Brain microvascular endothelial cell (primary cell): Measurements from ENCODE around the gene CDK16.

Experiments
- DNase-seq: peaks from one replicate; pipeline ENCODE4 v3.0.0-alpha.2; 2020
- H3K27ac ChIP-seq: fragments of 250-450 bp; sonication (Bioruptor Pico); 2 replicates; pipeline ENCODE4 v1.5.1; 2020; ENCODE audit warnings: mild to moderate bottlenecking, moderate library complexity
- H3K27me3 ChIP-seq: fragments of 250-450 bp; sonication (Bioruptor Pico); replicated peaks from 2 replicates; pipeline ENCODE4 v1.5.1; 2020; ENCODE audit warnings: mild to moderate bottlenecking
- H3K36me3 ChIP-seq: fragments of 250-450 bp; sonication (Bioruptor Pico); replicated peaks from 2 replicates; pipeline ENCODE4 v1.5.1; 2020; ENCODE audit warnings: mild to moderate bottlenecking
- H3K4me3 ChIP-seq: 2 replicates; pipeline ENCODE4 v1.5.1; 2011; ENCODE audit warnings: low read depth, mild to moderate bottlenecking, control low read depth, low read length, moderate library complexity
- in situ Hi-C: cut with HindIII; loops from 2 replicates; pipeline ENCODE4 v1.10.0; 2017; ENCODE audit warnings: low sequenced_read_pairs, low pct_ligation_motif_present
- TF ChIP-seq, protein P1 (sequence below): IDR thresholded peaks from 2 replicates; pipeline ENCODE4 v1.5.1; 2011; ENCODE audit warnings: low read depth, mild to moderate bottlenecking, moderate library complexity, low read length, control low read depth, inconsistent platforms; ENCODE audit errors: missing control alignments

The CDK16 gene

DNA sequence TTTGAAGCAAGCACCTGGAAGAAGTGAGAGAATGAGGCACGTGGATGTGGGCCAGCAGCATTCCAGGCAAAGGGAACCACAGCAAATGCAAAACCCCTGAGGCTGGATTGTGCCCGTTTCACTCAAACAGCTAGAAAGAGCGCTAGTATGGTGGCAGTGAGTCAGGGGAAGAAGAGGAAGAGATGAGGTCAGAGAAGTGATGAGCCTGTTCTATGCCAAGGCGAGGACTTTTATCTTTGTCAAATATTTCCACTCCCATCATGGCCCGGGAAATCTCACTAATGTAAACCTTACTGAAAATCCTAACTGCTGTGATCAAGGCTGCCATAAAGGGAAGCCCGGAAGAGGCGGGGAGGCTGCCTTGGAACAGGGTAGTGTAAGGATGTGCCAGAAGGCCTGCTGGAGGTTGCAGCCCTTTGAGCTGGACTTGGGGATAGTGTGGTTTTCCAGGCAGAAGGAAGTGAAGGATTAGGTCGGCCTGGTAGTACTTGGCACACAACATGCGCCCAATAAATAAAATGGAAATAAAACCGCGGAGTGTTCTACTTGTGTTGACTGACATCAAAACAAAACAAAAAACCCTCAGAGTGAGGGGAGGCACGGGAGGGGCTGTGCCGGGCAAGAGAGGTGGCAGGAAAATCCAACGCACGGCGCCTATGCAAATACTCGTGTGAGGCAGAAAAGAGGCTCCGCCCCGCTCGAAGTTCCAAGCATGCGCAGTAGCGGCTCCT, 1.2 kb upstream of the CDK16 start:
- peaks cover 42% of the 10 kb centered on the region for H3K36me3 ChIP-seq
- TF ChIP-seq, protein P1, sequence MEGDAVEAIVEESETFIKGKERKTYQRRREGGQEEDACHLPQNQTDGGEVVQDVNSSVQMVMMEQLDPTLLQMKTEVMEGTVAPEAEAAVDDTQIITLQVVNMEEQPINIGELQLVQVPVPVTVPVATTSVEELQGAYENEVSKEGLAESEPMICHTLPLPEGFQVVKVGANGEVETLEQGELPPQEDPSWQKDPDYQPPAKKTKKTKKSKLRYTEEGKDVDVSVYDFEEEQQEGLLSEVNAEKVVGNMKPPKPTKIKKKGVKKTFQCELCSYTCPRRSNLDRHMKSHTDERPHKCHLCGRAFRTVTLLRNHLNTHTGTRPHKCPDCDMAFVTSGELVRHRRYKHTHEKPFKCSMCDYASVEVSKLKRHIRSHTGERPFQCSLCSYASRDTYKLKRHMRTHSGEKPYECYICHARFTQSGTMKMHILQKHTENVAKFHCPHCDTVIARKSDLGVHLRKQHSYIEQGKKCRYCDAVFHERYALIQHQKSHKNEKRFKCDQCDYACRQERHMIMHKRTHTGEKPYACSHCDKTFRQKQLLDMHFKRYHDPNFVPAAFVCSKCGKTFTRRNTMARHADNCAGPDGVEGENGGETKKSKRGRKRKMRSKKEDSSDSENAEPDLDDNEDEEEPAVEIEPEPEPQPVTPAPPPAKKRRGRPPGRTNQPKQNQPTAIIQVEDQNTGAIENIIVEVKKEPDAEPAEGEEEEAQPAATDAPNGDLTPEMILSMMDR = no peak
- in situ Hi-C loops = no loop called here
- no peaks in the 10 kb centered on the region for H3K27me3 ChIP-seq
- DNase-seq = peak; percentile 40
- H3K4me3 ChIP-seq = peak overlapping the region; percentile 17
- peak overlapping the region; percentile 76 for H3K27ac ChIP-seq

DNA sequence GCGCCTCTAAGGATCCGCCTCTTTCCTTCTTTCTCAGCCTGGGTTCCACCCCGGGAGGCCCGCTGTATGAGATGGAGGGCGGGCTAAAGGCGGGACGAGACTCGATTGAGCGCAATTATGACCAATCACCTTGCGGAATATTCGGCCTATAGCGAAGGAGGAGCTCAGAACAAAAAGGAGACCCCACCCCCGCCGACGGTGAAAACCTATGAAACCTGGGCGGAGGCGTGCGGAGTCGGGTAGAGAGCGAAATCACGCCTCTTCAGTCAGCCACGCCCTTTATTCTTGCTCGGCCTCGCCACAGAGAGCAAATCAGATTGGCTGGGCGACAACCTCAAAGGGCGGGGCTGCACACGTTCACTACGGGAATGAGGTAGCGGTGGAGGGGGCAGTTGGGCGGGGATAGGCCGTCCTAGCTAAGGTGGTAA, 615 bp upstream of the CDK16 start:
- H3K4me3 ChIP-seq = peak overlapping the region; percentile 74
- no peaks in the 10 kb centered on the region for H3K27me3 ChIP-seq
- TF ChIP-seq, protein P1 = no peak
- DNase-seq = peak; percentile 100
- in situ Hi-C loops = no loop called here
- peaks cover 36% of the 10 kb centered on the region for H3K36me3 ChIP-seq
- peak overlapping the region; percentile 98 for H3K27ac ChIP-seq

DNA sequence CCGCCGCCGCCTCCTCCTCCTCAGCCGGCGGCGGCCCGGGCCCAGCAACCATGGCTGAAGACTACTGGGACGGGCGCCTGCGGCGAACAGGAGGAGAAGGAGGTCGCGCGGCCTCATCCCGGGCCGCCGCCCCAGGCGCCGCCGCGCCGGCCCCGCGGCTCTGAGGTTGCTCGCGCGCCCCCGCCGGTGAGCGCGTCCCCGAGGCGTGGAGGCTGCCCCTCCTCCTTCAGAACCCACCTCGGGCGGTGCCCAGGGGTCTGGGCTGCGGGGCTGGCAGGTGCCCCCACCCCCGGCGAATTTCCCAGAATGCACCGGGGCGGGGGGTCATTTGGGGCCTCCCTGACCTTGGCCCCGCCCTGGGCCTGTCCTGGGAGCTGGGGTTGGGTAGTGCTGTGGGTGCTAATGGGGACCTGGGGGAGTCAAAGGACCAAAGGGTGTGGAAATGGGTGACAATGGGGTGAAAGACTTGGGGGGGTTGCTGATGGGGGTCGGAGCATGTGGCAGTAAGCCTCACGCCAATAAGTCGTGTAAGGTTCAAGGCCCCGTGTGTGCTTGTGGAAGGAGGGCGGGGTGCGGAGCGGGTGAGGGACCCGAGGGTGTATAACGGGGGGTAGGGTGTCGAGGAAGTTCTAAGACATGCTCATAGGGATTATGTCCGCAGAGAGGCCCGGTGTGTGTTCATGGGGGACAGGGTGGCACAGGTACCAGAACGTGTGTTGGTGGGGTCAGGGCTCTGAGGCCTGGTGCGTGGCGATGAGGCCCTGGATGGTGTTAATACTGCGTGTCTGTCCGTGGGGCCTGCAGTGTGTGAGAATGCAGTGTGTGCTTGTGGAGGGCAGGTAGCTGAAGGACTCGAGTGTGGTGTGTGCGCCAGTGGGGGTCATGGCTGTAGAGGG, 687 bp downstream of the CDK16 start:
- H3K27me3 ChIP-seq = no peaks in the 10 kb centered on the region
- peaks cover 38% of the 10 kb centered on the region for H3K36me3 ChIP-seq
- peak overlapping the region; percentile 98 for H3K27ac ChIP-seq
- no peak for DNase-seq
- TF ChIP-seq, protein P1 = no peak
- H3K4me3 ChIP-seq = peak overlapping the region; percentile 74
- in situ Hi-C loops = no loop called here

DNA sequence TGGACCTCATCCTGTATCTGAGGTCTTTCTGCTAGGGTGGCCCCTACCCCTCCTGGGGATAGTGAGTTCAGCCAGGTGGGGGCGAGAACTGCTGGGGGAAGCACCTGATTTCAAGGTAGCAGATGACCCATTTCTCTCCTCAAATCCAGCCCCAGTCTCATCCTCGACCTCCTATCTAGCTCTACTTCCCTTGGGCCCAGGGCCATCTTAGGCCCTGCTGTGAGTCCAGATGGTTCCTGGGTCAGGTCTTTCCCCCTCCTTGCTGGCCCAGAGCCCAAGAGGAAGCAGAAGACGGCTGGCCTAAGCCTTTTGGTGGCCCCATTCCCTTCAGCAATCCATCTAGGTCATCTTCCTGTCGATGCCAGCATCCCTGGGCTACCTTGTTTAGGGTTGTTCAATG, 3.3 kb downstream of the CDK16 start:
- Histone ChIP-seq H3K27ac (no peak overlapping the region), H3K27me3 (no peaks in the 10 kb centered on the region), H3K4me3 (no peak overlapping the region), H3K36me3 (peaks cover 37% of the 10 kb centered on the region)
- in situ Hi-C loops = no loop called here
- DNase-seq = no peak
- TF ChIP-seq, protein P1 = no peak

DNA sequence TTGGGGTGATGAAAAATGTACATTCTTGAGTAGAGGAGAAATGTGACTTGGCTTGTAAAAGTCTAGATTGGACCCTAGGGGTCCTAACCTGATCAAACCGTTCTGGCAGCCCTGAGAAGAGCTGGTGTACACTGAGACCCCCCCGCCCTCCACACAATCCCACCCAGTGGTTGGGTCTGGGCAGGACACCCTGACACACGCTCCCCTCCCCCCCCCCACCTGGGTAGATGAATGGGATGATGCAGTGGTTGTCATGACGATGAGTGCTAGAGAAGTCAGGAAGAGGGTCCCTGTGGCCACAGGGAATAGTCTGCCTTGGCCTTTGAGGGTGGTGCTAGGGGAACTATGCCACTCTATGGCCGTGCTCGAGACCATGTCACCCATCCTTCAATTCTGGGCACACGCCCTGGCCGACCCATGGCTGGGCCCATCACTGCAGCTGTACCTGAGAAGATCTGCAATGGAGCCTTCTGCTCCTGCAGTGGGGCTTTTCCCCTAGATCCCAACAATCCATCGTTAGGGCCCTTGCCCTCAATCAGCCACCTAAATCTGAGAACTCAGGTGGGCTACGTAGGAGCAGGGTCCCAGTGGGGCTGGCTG, 4.4 kb downstream of the CDK16 start:
- Histone ChIP-seq H3K36me3 (peaks cover 46% of the 10 kb centered on the region), H3K27me3 (no peaks in the 10 kb centered on the region), H3K27ac (no peak overlapping the region), H3K4me3 (no peak overlapping the region)
- in situ Hi-C loops = no loop called here
- no peak for DNase-seq
- TF ChIP-seq, protein P1 = no peak
